Retina (tissue), 1 donor: ENCODE results near the gene ZIM2.

ENCODE experiments used
- DNase-seq: peaks from one replicate; pipeline ENCODE4 v3.0.0-alpha.2; 2016

The ZIM2 gene

DNA sequence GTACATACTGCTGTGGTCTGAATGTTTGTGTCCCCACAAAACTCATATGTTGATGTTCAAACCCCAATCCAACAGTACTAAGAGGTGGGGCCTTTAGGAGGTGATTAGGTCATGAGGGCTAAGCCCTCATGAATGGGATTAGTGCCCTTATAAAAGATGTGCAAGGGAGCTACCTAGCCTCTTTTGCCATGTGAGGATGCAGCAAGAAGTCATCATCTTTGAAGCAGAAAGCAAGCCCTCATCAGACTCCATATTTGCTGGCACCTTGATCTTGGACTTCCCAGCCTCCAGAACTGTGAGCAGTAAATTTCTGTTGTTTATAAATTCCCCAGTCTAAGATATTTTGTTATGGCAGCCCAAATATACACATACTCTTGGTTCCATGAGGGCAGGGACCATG lies 33.9 kb downstream of the ZIM2 start:
- DNase-seq: no peak

DNA sequence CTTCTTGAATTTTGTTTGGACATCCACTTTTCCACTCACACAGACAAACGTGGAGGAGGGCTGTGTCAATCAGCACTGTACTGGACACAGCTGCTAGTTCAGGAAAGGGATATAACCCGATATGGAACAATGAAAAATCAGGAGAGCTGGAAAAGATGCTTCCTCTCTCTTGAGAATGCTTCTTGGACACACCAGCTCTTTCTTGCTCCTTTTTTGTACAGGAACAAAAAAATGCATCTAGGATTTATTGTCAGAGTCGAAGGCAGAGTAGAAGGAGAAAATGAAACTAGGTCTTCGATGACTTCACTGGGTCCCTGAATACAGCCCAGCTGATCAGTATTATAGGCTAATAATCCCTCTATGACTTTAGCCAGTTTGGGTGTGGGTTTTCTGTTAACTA lies 62.2 kb downstream of the ZIM2 start:
- DNase-seq: no peak

DNA sequence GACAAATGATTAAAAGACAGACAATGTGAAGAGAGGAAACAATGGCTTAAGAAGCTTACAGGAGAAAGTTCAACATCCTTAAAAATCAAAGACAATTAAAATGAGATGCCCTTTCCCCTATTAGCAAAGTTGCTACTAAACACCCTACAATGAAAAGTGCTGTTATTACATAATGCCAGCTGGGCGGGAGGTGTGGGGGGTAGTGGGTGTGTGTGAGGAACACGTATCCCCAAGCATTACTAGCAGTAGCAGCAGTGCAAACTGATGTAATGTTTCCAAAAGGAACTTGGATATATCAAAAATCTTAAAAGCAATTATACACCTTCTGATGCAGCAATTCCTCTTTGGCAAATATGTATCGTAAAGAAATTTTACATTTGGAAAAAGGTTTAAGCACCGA lies 70.9 kb downstream of the ZIM2 start:
- DNase-seq: no peak

DNA sequence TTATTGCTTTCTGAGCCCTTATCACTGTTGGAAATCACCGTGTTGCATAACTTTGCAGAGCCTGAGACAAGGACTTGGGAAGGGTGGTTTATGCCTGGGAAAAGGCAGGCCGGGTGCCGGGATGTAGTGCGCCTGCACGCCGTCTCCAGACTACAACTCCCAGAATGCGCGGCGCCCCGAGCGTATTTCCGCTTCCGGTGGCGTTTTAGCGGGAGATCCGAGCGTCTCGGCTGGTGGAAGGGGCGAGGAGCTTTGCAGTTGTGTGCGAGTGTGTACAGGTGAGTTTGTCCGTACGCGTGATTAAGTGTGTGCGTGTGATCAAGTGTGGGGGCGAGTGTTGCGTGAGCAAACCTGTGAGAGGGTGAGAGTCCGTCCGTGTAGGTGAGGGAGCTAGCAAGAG lies 75.4 kb downstream of the ZIM2 start:
- DNase-seq: peak; percentile 93

DNA sequence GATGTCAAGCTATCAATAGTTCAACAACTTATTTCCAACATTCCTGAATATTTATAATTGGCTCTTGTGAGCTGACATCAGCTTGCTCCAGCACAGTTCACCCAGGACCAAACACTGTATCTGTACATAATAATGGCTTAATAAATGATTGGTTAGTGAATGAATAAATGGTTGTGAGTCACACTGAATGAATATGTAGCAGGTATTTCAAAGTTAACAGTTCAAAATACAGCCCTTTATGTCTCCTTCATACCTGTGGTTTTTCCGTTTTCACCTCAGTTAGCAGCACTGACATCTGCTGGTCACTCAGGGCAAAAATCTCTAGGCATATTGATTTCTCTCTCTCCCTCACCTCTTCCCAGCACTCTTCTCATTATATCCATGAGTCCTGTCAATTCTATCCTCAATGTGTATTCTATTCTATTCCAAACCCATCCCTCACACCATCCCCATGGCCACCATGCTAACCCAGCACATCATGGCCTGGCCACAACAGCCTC lies 76.3 kb downstream of the ZIM2 start:
- no peak for DNase-seq

DNA sequence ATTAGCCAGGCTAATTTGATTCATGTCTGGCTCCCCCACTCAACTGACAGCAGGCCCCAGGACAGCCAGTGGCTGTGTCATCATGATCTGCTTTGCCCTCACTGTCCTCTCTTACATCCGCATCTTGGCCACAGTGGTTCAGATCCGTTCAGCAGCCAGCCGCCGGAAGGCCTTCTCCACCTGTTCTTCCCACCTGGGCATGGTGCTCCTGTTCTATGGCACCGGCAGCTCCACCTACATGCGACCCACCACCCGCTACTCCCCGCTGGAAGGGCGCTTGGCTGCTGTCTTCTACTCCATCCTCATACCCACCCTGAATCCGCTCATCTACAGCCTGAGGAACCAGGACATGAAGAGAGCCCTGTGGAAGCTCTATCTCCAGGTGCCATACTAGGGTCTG lies 79.7 kb downstream of the ZIM2 start:
- DNase-seq: no peak

DNA sequence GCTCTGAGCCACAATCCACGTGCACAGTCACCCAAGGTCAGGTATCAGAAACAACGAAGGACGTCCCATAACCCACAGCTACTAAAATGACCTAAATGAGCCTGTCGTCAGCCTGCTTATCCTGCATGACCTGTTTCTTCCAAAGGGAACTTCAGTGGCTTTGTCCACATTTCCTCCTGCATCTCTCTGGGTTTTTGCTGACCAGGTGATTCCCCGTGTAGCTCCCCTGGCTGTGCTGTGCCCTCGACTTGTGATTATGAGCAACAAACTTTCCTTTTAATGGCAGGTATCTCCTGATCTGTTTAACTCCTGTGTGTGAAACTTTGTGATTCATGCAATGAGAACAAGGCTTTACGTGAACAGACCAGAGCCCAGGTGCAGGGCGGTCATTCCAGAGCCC lies 81.0 kb downstream of the ZIM2 start:
- DNase-seq: no peak

DNA sequence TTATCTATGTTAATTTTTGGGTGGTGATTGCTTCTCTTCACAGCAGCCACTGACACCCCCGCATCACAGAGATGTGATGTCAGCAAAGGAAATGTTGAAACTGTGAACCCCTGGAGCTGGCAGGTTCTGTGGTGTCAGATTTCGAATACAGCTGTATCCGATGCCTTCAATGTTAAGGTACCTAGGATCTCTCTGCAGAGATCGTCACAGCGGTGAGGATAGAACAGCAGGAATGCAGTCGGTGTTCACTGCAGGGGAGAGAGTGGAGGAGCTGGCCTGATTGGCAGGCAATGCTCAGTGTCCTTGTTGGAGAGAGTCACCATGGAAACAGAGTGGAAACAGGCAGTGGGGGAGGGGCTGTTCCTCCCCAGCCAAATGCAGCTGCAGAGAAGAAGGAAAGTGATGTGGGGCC lies 89.4 kb downstream of the ZIM2 start:
- peak; percentile 86 for DNase-seq

DNA sequence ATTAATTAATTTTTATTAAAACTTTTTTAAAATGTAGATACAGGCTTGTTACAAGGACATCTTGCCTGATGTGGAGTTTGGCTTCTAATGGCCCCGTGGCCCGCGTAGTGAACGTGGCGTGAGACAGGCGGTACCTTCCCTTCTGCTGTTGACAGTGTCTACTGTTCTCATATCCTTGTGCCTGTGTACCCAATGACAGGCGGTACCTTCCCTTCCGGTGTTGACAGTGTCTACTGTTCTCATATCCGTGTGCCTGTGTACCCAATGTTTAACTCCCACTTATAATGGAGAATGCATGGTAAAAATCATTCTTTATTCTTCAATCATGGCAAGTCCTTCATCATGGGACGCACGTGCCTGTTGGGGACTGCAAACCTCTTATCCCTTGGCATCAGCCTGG lies 89.9 kb downstream of the ZIM2 start:
- DNase-seq: no peak

DNA sequence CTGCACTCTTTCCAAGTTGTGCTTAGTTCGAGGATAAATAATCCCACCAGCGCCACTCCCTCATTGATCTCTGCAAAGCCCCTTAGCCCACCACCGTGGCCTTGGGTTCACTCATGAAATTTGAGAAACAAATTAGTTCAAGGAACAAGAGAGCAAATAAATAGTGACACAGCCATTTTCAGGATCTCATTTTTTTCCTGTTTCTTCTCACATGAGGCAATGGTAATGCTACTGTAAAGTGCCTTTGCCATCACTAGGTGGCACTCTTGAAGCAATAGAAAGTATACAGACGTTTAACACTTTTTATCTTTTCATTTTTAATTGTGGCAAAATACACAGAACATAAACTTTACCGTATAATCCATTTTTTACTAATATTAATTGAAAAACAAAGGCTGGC lies 92.1 kb downstream of the ZIM2 start:
- peak; percentile 69 for DNase-seq

DNA sequence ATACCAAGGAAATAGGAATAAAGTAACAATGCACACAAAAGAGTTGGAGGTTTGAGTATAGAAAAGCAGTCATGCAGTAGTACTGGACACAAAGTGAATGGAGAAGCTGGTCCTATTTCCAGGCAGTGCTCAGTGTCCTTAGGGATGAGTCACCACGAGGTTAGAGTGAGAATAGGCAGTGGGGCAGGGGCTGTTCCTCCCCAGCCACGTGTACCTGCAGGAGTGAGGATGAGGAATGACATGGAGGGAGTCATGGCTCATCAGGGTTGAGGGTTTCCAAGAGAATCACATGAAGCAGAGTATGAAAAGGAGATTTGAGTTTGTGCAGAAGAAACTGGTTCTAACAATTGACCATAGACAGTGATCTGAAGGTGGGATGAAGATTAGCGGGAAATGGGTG lies 94.2 kb downstream of the ZIM2 start:
- no peak for DNase-seq

DNA sequence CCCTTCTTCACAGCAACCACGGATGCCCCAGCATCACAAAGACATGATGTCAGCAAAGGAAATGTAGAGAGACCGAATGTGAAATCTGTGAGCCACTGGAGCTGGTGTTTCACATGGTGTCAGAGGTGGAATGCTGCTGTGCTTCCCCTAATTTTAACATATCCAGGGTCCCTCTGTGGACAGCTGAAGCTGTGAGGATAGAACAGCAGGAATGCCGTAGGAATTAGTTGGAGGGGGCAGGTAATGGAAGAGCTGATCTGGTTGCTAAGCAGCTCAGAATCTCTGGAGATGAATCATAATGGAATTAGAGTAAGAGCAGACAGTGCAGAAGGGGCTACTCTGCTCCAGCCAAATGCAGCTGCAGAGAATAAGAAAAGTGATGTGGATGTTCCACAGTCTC lies 100.0 kb downstream of the ZIM2 start:
- DNase-seq: peak; percentile 34

DNA sequence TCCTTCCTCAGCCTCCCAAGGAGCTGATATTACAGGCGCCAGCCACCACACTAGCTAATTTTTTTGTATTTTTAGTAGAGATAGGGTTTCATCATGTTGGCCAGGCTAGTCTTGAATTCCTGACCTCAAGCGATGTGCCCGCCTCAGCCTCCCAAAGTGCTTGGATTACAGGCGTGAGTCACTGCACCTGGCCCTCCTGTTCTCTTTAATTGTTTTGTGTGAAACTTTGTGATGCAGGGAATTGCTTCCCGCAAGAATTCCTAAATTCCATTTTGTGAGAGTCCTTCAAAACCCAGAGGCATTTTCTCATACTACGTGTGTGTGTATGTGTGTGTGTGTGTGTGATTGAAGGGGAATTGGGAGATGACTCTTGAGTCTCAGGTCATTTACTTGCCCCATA lies 104.0 kb downstream of the ZIM2 start:
- DNase-seq: no peak

DNA sequence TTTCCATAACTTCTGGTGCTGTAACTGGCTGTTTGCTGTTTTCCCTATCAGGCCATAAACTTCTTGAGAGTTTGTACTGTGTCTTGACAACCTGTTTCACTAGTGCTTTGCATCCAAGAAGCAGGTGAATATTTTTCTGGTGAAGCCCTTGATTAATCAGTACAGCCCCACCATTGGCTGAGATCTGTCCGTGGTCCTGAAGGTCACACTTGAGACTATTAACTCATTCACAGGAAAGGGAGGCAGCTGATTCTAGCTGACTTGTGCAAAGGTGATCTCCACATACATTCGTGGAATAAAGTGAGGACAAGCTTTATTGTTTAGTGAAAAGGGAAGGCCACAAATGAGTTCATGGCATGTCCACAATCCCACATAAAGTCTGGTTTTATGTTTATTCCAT lies 107.5 kb downstream of the ZIM2 start:
- no peak for DNase-seq

DNA sequence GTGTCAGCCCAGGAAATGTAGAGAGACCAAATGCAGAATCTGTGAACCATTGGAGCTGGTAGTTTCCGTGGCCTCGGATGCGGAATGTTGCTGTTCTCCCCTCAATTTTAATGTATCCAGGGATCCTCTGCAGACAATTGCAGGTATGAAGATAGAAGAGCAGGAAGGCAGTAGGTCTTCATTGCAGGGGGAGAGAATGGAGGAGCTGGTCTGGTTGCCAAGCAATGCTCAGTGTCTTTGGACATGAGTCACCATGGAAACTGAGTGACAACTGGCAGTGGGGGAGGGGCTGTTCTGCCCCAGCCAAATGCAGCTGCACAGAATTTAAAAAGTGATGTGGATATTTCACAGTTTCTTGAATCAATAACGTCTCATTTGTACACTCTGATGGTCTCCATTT lies 112.8 kb downstream of the ZIM2 start:
- DNase-seq: peak; percentile 55

DNA sequence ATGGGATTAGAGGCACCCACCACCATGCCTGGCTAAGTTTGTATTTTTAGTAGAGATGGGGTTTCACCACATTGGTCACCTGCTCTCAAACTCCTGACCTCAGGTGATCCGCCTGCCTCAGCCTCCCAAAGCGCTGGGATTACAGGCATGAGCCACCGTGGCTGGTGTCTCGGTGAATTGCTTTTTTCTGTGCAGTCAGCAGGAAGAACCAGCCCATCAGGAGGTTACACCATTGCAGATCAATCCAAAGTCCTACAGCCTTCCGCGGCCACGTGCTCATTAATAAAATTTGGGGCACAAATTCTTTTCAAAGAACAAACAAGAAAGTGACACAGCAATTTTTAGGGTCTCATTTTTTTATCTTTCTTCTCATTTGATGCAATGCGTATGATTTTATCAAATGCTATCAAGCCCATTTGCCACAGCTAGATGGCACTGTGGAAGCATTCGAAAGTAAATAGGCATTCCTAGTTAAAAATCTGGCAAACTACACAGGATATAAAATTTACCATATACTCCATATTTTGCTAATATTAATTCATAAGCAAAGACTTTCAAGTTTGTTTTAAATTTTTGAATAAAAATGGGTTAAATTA lies 114.6 kb downstream of the ZIM2 start:
- DNase-seq: peak; percentile 61
